ENCODE results near the gene CLDN12.
A peak's percentile ranks its signal among the peaks of the same experiment; 100 is the strongest.

Gene CLDN12

GRCh38 chr7:90403174-90404113 lies at the start of gene CLDN12:
Gene CLDN12, plus strand, starts transcription at chr7:90403461. Its CDS starts 9,216 bp downstream, at chr7:90412677.
- DNase-seq (ENCODE audit: low spot score): peak; percentile 55

- no peak for DNase-seq (ENCODE audit: low spot score)
Observed at GRCh38 chr7:90383422-90383821, 19.8 kb upstream of the CLDN12 start.

- DNase-seq (ENCODE audit: low spot score): no peak
Observed at GRCh38 chr7:90383861-90384260, 19.4 kb upstream of the CLDN12 start.

- no peak for DNase-seq (ENCODE audit: low spot score)
Observed at GRCh38 chr7:90384433-90384832, 18.8 kb upstream of the CLDN12 start.

GRCh38 chr7:90387470-90388240 lies 15.6 kb upstream of the CLDN12 start:
- no peak for DNase-seq (ENCODE audit: low spot score)

GRCh38 chr7:90390926-90391325 lies 12.3 kb upstream of the CLDN12 start:
- DNase-seq (ENCODE audit: low spot score): no peak

GRCh38 chr7:90391488-90391887 lies 11.8 kb upstream of the CLDN12 start:
- DNase-seq (ENCODE audit: low spot score): no peak

GRCh38 chr7:90396420-90396819 lies 6.8 kb upstream of the CLDN12 start:
- DNase-seq (ENCODE audit: low spot score): no peak

GRCh38 chr7:90401989-90402388 lies 1.3 kb upstream of the CLDN12 start:
- DNase-seq (ENCODE audit: low spot score): no peak

GRCh38 chr7:90402785-90403173 lies 482 bp upstream of the CLDN12 start:
- no peak for DNase-seq (ENCODE audit: low spot score)

GRCh38 chr7:90404777-90405176 lies 1.5 kb downstream of the CLDN12 start:
- DNase-seq (ENCODE audit: low spot score): no peak

- DNase-seq (ENCODE audit: low spot score): no peak
Observed at GRCh38 chr7:90407484-90407821, 4.2 kb downstream of the CLDN12 start.

- no peak for DNase-seq (ENCODE audit: low spot score)
Observed at GRCh38 chr7:90408142-90408541, 4.9 kb downstream of the CLDN12 start.

GRCh38 chr7:90409667-90410066 lies 6.4 kb downstream of the CLDN12 start:
- DNase-seq (ENCODE audit: low spot score): no peak

- DNase-seq (ENCODE audit: low spot score): no peak
Observed at GRCh38 chr7:90411510-90411909, 8.2 kb downstream of the CLDN12 start.

- no peak for DNase-seq (ENCODE audit: low spot score)
Observed at GRCh38 chr7:90412458-90413184, 9.4 kb downstream of the CLDN12 start.

- DNase-seq (ENCODE audit: low spot score): no peak
Observed at GRCh38 chr7:90413185-90413528, 9.9 kb downstream of the CLDN12 start.

GRCh38 chr7:90421651-90422050 lies 18.4 kb downstream of the CLDN12 start:
- DNase-seq (ENCODE audit: low spot score): no peak

GRCh38 chr7:90424720-90425119 lies 21.5 kb downstream of the CLDN12 start:
- DNase-seq (ENCODE audit: low spot score): no peak

GRCh38 chr7:90425376-90425775 lies 22.1 kb downstream of the CLDN12 start:
- no peak for DNase-seq (ENCODE audit: low spot score)

GRCh38 chr7:90430614-90431460 lies 27.6 kb downstream of the CLDN12 start:
- DNase-seq (ENCODE audit: low spot score): no peak

GRCh38 chr7:90432752-90433151 lies 29.5 kb downstream of the CLDN12 start:
- DNase-seq (ENCODE audit: low spot score): no peak

Measured in HuH-7.5 (cell line).